Tibial nerve (tissue), 4 donors: ENCODE measurements around the gene PTPRG. TPM values are rescaled to one million over a fixed set of nuclear protein-coding genes. Genes with fewer than 3 reads are reported as not detected.
A peak's percentile ranks its signal among the peaks of the same experiment; 100 is the strongest.

ENCODE experiments used
- DNase-seq, 2 donors: peaks; one replicate each; pipeline ENCODE4 v3.0.0-alpha.2; 2019; ENCODE audit warnings: low spot score in 2 of 2
- H3K27ac ChIP-seq, 4 donors: fragments of 200-600 bp; sonication (generic) in 3 of 4; one replicate each; pipeline ENCODE4 v1.5.1; 2017 to 2019; ENCODE audit warnings: mild to moderate bottlenecking in 1 of 4
- H3K27me3 ChIP-seq, 2 donors: fragments of 200-600 bp; sonication (generic) in 1 of 2; one replicate each; pipeline versions ENCODE4 v1.5.1 to v1.6.0; 2017 to 2019
- H3K36me3 ChIP-seq, 3 donors: fragments of 200-600 bp; sonication (generic); one replicate each; pipeline ENCODE4 v1.5.1; 2018 to 2019
- H3K4me1 ChIP-seq, 4 donors: fragments of 200-600 bp; sonication (generic) in 3 of 4; one replicate each; pipeline ENCODE4 v1.5.1; 2017 to 2019
- H3K4me3 ChIP-seq, 4 donors: fragments of 200-600 bp; sonication (generic) in 3 of 4; one replicate each; pipeline ENCODE4 v1.5.1; 2017 to 2019; ENCODE audit warnings: mild to moderate bottlenecking in 1 of 4, moderate library complexity in 1 of 4
- H3K9me3 ChIP-seq, 4 donors: fragments of 200-600 bp; sonication (generic) in 3 of 4; one replicate each; pipeline ENCODE4 v1.5.1; 2017 to 2019
- CTCF ChIP-seq, 5 experiments: fragments of 200-600 bp in 3 of 5; fragments of 450-650 bp in 2 of 5; sonication (generic) in 3 of 5; IDR thresholded peaks; one replicate each; pipeline ENCODE4 v1.5.1; 2016 to 2019; ENCODE audit warnings: antibody characterized with exemption in 5 of 5, mild to moderate bottlenecking in 3 of 5, moderate library complexity in 2 of 5
- EP300 ChIP-seq, 2 donors: sonication (generic); formaldehyde crosslinking; IDR thresholded peaks; one replicate each; pipeline ENCODE4 v1.6.1; 2017; ENCODE audit warnings: antibody characterized with exemption in 2 of 2, mild to moderate bottlenecking in 1 of 2
- POLR2A ChIP-seq, 2 donors: fragments of 450-650 bp; IDR thresholded peaks; one replicate each; pipeline ENCODE4 v1.6.1; 2017; ENCODE audit warnings: antibody characterized with exemption in 2 of 2, mild to moderate bottlenecking in 2 of 2, moderate library complexity in 2 of 2
- WGBS, 2 donors: methylation state at CpG; one replicate each; pipeline ENCODE4 v1.1.5; 2018; 5-methylcytosine and 5-hydroxymethylcytosine counted together
- total RNA-seq, 4 donors: library from RNA; depleted of rRNA; stranded (reverse); fragments of >200 nt; gene quantifications; one replicate each; pipeline ENCODE4 v1.1.0, GENCODE V29; 2016

PTPRG gene
- total RNA-seq, 4 donors from 2014 or later: 112 to 174 (median 121) TPM

- 64 to 67% methylated on average over 5 of the region's 5 CpGs for WGBS, 2 donors
- TF ChIP-seq CTCF (IDR thresholded peaks at IDR 0.05) (no peak), EP300 (IDR thresholded peaks at IDR 0.05) (no peak), POLR2A (IDR thresholded peaks at IDR 0.05) (no peak)
- no peak overlapping the region for H3K4me3 ChIP-seq
- no peaks in the 10 kb centered on the region for H3K9me3 ChIP-seq
- peaks cover 0 to 33% (median 0%) of the 10 kb centered on the region in 3 donors for H3K36me3 ChIP-seq
- no peak for DNase-seq
- H3K27ac ChIP-seq: no peak overlapping the region
- H3K27me3 ChIP-seq: no peaks in the 10 kb centered on the region
- H3K4me1 ChIP-seq: peaks cover 0 to 13% (median 0%) of the 10 kb centered on the region in 4 donors
Observed at GRCh38 chr3:62192891-62193290, 631.5 kb downstream of the PTPRG start.

GRCh38 chr3:62193586-62194345, 632.4 kb downstream of the PTPRG start:
- no peak for DNase-seq
- H3K27me3 ChIP-seq: no peaks in the 10 kb centered on the region
- H3K36me3 ChIP-seq: peaks cover 0 to 33% (median 0%) of the 10 kb centered on the region in 3 donors
- no peaks in the 10 kb centered on the region for H3K9me3 ChIP-seq
- TF ChIP-seq CTCF (IDR thresholded peaks at IDR 0.05): no peak
- no peak for TF ChIP-seq EP300 (IDR thresholded peaks at IDR 0.05)
- TF ChIP-seq POLR2A (IDR thresholded peaks at IDR 0.05): no peak
- 84 to 88% methylated on average over 10 of the region's 10 CpGs for WGBS, 2 donors
- no peak overlapping the region for H3K4me3 ChIP-seq
- H3K4me1 ChIP-seq: peaks cover 0 to 6% (median 0%) of the 10 kb centered on the region in 4 donors
- H3K27ac ChIP-seq: no peak overlapping the region

GRCh38 chr3:62197350-62198012, 636.1 kb downstream of the PTPRG start:
- peaks cover 0 to 24% (median 0%) of the 10 kb centered on the region in 3 donors for H3K36me3 ChIP-seq
- WGBS, 2 donors: 86 to 90% methylated on average over 5 of the region's 5 CpGs
- no peaks in the 10 kb centered on the region for H3K9me3 ChIP-seq
- no peak for TF ChIP-seq CTCF (IDR thresholded peaks at IDR 0.05)
- no peak for TF ChIP-seq POLR2A (IDR thresholded peaks at IDR 0.05)
- TF ChIP-seq EP300 (IDR thresholded peaks at IDR 0.05): no peak
- H3K27me3 ChIP-seq: no peaks in the 10 kb centered on the region
- DNase-seq: no peak
- H3K4me1 ChIP-seq: no peaks in the 10 kb centered on the region
- H3K27ac ChIP-seq: no peak overlapping the region
- no peak overlapping the region for H3K4me3 ChIP-seq

- H3K9me3 ChIP-seq: no peaks in the 10 kb centered on the region
- H3K4me3 ChIP-seq: no peak overlapping the region
- H3K4me1 ChIP-seq: no peaks in the 10 kb centered on the region
- TF ChIP-seq POLR2A (IDR thresholded peaks at IDR 0.05) (no peak), CTCF (IDR thresholded peaks at IDR 0.05) (no peak), EP300 (IDR thresholded peaks at IDR 0.05) (no peak)
- H3K27me3 ChIP-seq: no peaks in the 10 kb centered on the region
- H3K36me3 ChIP-seq: peaks cover 0 to 32% (median 0%) of the 10 kb centered on the region in 3 donors
- no peak for DNase-seq
- WGBS, 2 donors: 71 to 73% methylated on average over 3 of the region's 3 CpGs
- no peak overlapping the region for H3K27ac ChIP-seq
Observed at GRCh38 chr3:62199126-62199525, 637.8 kb downstream of the PTPRG start.

- DNase-seq: no peak
- 38 to 39% methylated on average over 6 of the region's 6 CpGs for WGBS, 2 donors
- Histone ChIP-seq H3K36me3 (peaks cover 0 to 14% (median 0%) of the 10 kb centered on the region in 3 donors), H3K4me1 (no peaks in the 10 kb centered on the region), H3K9me3 (no peaks in the 10 kb centered on the region), H3K27me3 (no peaks in the 10 kb centered on the region), H3K4me3 (no peak overlapping the region), H3K27ac (no peak overlapping the region)
- TF ChIP-seq POLR2A (IDR thresholded peaks at IDR 0.05): no peak
- peak; percentile 23 to 52 (median 39) for TF ChIP-seq CTCF (IDR thresholded peaks at IDR 0.05)
- no peak for TF ChIP-seq EP300 (IDR thresholded peaks at IDR 0.05)
Observed at GRCh38 chr3:62201438-62202035, 640.2 kb downstream of the PTPRG start.
